Measurements from ENCODE around the gene SMAD2. TPM values are rescaled to one million over a fixed set of nuclear protein-coding genes. Genes with fewer than 3 reads are reported as not detected.

Gene SMAD2
- total and polyA plus RNA-seq, 2 of the 8 experiments (the other 6 are each of a cell fraction or from before 2014, with no cell fraction given) = 28.4 to 124 TPM

DNA sequence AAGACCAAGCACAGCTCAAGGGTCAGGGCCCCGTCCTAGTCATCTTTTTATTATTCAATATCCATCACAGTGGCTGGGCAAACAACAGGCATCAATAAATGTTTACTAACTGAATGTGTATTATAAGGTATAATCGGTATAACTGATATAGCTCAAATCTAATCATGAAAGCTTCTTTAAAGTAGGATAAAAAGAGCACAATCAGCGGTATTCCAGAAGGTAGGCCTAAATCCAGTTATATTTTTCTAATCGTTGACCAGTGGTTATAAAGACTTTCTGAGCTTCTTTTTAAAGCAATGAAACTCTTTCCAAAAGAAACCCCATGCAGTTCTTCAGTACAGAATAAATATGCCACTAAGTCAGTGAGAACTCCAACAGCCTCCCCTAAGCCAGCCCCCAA, 92.1 kb downstream of the SMAD2 start (continued):
- TF ChIP-seq, protein P1, sequence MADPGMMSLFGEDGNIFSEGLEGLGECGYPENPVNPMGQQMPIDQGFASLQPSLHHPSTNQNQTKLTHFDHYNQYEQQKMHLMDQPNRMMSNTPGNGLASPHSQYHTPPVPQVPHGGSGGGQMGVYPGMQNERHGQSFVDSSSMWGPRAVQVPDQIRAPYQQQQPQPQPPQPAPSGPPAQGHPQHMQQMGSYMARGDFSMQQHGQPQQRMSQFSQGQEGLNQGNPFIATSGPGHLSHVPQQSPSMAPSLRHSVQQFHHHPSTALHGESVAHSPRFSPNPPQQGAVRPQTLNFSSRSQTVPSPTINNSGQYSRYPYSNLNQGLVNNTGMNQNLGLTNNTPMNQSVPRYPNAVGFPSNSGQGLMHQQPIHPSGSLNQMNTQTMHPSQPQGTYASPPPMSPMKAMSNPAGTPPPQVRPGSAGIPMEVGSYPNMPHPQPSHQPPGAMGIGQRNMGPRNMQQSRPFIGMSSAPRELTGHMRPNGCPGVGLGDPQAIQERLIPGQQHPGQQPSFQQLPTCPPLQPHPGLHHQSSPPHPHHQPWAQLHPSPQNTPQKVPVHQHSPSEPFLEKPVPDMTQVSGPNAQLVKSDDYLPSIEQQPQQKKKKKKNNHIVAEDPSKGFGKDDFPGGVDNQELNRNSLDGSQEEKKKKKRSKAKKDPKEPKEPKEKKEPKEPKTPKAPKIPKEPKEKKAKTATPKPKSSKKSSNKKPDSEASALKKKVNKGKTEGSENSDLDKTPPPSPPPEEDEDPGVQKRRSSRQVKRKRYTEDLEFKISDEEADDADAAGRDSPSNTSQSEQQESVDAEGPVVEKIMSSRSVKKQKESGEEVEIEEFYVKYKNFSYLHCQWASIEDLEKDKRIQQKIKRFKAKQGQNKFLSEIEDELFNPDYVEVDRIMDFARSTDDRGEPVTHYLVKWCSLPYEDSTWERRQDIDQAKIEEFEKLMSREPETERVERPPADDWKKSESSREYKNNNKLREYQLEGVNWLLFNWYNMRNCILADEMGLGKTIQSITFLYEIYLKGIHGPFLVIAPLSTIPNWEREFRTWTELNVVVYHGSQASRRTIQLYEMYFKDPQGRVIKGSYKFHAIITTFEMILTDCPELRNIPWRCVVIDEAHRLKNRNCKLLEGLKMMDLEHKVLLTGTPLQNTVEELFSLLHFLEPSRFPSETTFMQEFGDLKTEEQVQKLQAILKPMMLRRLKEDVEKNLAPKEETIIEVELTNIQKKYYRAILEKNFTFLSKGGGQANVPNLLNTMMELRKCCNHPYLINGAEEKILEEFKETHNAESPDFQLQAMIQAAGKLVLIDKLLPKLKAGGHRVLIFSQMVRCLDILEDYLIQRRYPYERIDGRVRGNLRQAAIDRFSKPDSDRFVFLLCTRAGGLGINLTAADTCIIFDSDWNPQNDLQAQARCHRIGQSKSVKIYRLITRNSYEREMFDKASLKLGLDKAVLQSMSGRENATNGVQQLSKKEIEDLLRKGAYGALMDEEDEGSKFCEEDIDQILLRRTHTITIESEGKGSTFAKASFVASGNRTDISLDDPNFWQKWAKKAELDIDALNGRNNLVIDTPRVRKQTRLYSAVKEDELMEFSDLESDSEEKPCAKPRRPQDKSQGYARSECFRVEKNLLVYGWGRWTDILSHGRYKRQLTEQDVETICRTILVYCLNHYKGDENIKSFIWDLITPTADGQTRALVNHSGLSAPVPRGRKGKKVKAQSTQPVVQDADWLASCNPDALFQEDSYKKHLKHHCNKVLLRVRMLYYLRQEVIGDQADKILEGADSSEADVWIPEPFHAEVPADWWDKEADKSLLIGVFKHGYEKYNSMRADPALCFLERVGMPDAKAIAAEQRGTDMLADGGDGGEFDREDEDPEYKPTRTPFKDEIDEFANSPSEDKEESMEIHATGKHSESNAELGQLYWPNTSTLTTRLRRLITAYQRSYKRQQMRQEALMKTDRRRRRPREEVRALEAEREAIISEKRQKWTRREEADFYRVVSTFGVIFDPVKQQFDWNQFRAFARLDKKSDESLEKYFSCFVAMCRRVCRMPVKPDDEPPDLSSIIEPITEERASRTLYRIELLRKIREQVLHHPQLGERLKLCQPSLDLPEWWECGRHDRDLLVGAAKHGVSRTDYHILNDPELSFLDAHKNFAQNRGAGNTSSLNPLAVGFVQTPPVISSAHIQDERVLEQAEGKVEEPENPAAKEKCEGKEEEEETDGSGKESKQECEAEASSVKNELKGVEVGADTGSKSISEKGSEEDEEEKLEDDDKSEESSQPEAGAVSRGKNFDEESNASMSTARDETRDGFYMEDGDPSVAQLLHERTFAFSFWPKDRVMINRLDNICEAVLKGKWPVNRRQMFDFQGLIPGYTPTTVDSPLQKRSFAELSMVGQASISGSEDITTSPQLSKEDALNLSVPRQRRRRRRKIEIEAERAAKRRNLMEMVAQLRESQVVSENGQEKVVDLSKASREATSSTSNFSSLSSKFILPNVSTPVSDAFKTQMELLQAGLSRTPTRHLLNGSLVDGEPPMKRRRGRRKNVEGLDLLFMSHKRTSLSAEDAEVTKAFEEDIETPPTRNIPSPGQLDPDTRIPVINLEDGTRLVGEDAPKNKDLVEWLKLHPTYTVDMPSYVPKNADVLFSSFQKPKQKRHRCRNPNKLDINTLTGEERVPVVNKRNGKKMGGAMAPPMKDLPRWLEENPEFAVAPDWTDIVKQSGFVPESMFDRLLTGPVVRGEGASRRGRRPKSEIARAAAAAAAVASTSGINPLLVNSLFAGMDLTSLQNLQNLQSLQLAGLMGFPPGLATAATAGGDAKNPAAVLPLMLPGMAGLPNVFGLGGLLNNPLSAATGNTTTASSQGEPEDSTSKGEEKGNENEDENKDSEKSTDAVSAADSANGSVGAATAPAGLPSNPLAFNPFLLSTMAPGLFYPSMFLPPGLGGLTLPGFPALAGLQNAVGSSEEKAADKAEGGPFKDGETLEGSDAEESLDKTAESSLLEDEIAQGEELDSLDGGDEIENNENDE (IDR thresholded peaks at IDR 0.05; ENCODE audit: insufficient replicate concordance, low read length) = no peak
- no peak for TF ChIP-seq EGR1 (IDR thresholded peaks at IDR 0.05; ENCODE audit: borderline replicate concordance, low read depth, low read length)
- TF ChIP-seq, protein P2, sequence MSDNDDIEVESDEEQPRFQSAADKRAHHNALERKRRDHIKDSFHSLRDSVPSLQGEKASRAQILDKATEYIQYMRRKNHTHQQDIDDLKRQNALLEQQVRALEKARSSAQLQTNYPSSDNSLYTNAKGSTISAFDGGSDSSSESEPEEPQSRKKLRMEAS (IDR thresholded peaks at IDR 0.05) = no peak
- TF ChIP-seq POLR2AphosphoS5 (IDR thresholded peaks at IDR 0.05; ENCODE audit: low read depth, low read length) = no peak
- TF ChIP-seq PHF8 (conservative IDR thresholded peaks at IDR 0.05; ENCODE audit: low read depth, low read length) = no peak
- TF ChIP-seq BACH1 (IDR thresholded peaks at IDR 0.05; ENCODE audit: low read length) = no peak
- TF ChIP-seq RAD21 (IDR thresholded peaks at IDR 0.05 in 1 of 2, conservative IDR thresholded peaks at IDR 0.05 in 1 of 2; ENCODE audit: low read depth in 2 of 2, low read length in 2 of 2) = no peak
- TF ChIP-seq SP4 (IDR thresholded peaks at IDR 0.05; ENCODE audit: low read length) = no peak
- no peak for TF ChIP-seq CHD2 (IDR thresholded peaks at IDR 0.05; ENCODE audit: low read length)
- TF ChIP-seq RFX5 (IDR thresholded peaks at IDR 0.05; ENCODE audit: borderline replicate concordance, low read depth, low read length) = no peak
